ENCODE data around the gene BTNL2.
"Not testable (repeated sequence)": the region's sequence is repeated elsewhere in the genome, so short reads cannot be mapped to it uniquely, and the experiment has no call there.

The BTNL2 gene

GRCh38 chr6:32406857-32407256 lies at the start of gene BTNL2:
BTNL2 (minus strand) TSS chr6:32407181; CDS start chr6:32407123, 58 bp downstream.
- no peak for DNase-seq

- DNase-seq: no peak
Observed at GRCh38 chr6:32449088-32449736, 42.2 kb upstream of the BTNL2 start.

- no peak for DNase-seq
Observed at GRCh38 chr6:32447932-32448331, 41.0 kb upstream of the BTNL2 start.

GRCh38 chr6:32445321-32445854 lies 38.4 kb upstream of the BTNL2 start:
- no peak for DNase-seq

GRCh38 chr6:32444433-32444832 lies 37.5 kb upstream of the BTNL2 start:
- no peak for DNase-seq

- DNase-seq: no peak
Observed at GRCh38 chr6:32442977-32443552, 36.1 kb upstream of the BTNL2 start.

GRCh38 chr6:32442243-32442667 lies 35.3 kb upstream of the BTNL2 start:
- DNase-seq: no peak

- DNase-seq: no peak
Observed at GRCh38 chr6:32439602-32440214, 32.7 kb upstream of the BTNL2 start, which contains the start of gene HLA-DRA. HLA-DRA (plus strand) TSS chr6:32439887; CDS start chr6:32439951, 64 bp downstream.

GRCh38 chr6:32439139-32439538 lies 32.2 kb upstream of the BTNL2 start:
- no peak for DNase-seq

- DNase-seq: no peak
Observed at GRCh38 chr6:32436995-32437836, 30.2 kb upstream of the BTNL2 start.

- no peak for DNase-seq
Observed at GRCh38 chr6:32436186-32436585, 29.2 kb upstream of the BTNL2 start.

- not testable (repeated sequence) for DNase-seq
Observed at GRCh38 chr6:32433950-32434349, 27.0 kb upstream of the BTNL2 start.

GRCh38 chr6:32432050-32432450 lies 25.1 kb upstream of the BTNL2 start:
- no peak for DNase-seq

GRCh38 chr6:32431142-32431541 lies 24.2 kb upstream of the BTNL2 start:
- DNase-seq: no peak

- DNase-seq: no peak
Observed at GRCh38 chr6:32430179-32430578, 23.2 kb upstream of the BTNL2 start.

- DNase-seq: no peak
Observed at GRCh38 chr6:32427934-32428474, 21.0 kb upstream of the BTNL2 start.

- DNase-seq: no peak
Observed at GRCh38 chr6:32427218-32427617, 20.2 kb upstream of the BTNL2 start.

GRCh38 chr6:32426338-32426737 lies 19.4 kb upstream of the BTNL2 start:
- no peak for DNase-seq

GRCh38 chr6:32424589-32425300 lies 17.8 kb upstream of the BTNL2 start:
- DNase-seq: no peak

- DNase-seq: no peak
Observed at GRCh38 chr6:32416036-32416435, 9.1 kb upstream of the BTNL2 start.

GRCh38 chr6:32415521-32416019 lies 8.6 kb upstream of the BTNL2 start:
- DNase-seq: peak; percentile 73
